HepG2 (cell line): ENCODE results near the gene FBF1. TPM values are rescaled to one million over a fixed set of nuclear protein-coding genes. Genes with fewer than 3 reads are reported as not detected.

ENCODE experiments used
- FOXP1 ChIP-seq, 2 experiments: fragments of 450-650 bp in 1 of 2; IDR thresholded peaks; 2 replicates each; pipeline ENCODE4 v1.6.1; 2017 to 2018; ENCODE audit warnings: antibody characterized with exemption in 1 of 2
- GMEB2 ChIP-seq: IDR thresholded peaks from 2 replicates; pipeline ENCODE4 v1.6.1; 2016; ENCODE audit warnings: missing biosample characterization, missing genetic modification reagents, low read depth
- HMGXB4 ChIP-seq, 2 experiments: sonication (generic) in 1 of 2; formaldehyde crosslinking in 1 of 2; IDR thresholded peaks; 2 replicates each; pipeline versions ENCODE4 v1.4.0 to v1.6.1; 2018 to 2020; ENCODE audit warnings: missing genetic modification reagents in 2 of 2, borderline replicate concordance in 1 of 2, low read depth in 1 of 2, mild to moderate bottlenecking in 1 of 2, missing biosample characterization in 1 of 2
- MZF1 ChIP-seq: sonication (generic); formaldehyde crosslinking; IDR thresholded peaks from 2 replicates; pipeline ENCODE4 v1.8.1; 2023; ENCODE audit warnings: mild to moderate bottlenecking, missing genetic modification reagents, borderline replicate concordance
- RAD51 ChIP-seq: fragments of 450-650 bp; IDR thresholded peaks from 2 replicates; pipeline ENCODE4 v1.6.1; 2016; ENCODE audit warnings: borderline replicate concordance
- ZBTB34 ChIP-seq: sonication (generic); formaldehyde crosslinking; IDR thresholded peaks from 2 replicates; pipeline ENCODE4 v1.8.0; 2022; ENCODE audit warnings: mild to moderate bottlenecking, missing genetic modification reagents
- ZNF780A ChIP-seq: sonication (generic); formaldehyde crosslinking; IDR thresholded peaks from 2 replicates; pipeline ENCODE4 v1.8.0; 2022; ENCODE audit warnings: mild to moderate bottlenecking, missing genetic modification reagents, moderate library complexity
- polyA plus RNA-seq, 8 experiments: library from polyadenylated mRNA; depleted of rRNA in 3 of 8; stranded (reverse) in 7 of 8; unstranded in 1 of 8; fragments of >200 nt; fragmentation: Illumina TruSeq in 4 of 8; extraction: Trizol in 4 of 8; gene quantifications; 2 replicates each; pipeline versions ENCODE4 v1.2.1 to v1.2.3, GENCODE V29; 2011 to 2016; ENCODE audit warnings: low read depth in 4 of 8, missing spikeins in 1 of 8, mixed read lengths in 1 of 8; ENCODE audit not compliant: insufficient read depth in 1 of 8
- total RNA-seq, 5 experiments: library from RNA; depleted of rRNA; stranded (reverse); fragments of >200 nt; fragmentation: Illumina TruSeq; extraction: Trizol; gene quantifications; 2 replicates each; pipeline ENCODE4 v1.2.3, GENCODE V29; 2016; ENCODE audit warnings: low read depth in 1 of 5
- TF ChIP-seq, protein P1 (sequence below): IDR thresholded peaks from 2 replicates; pipeline ENCODE4 v1.6.1; 2012; ENCODE audit warnings: low read depth, low read length, improper control_type of control experiment

FBF1 gene
- total and polyA plus RNA-seq, 2 of the 13 experiments (the other 11 are each of a cell fraction or from before 2014, with no cell fraction given) = 2.4 to 8.1 TPM

GRCh38 chr17:75876190-75876937 is 64.5 kb downstream of the FBF1 start (continued):
- TF ChIP-seq GMEB2 (CRISPR knock-in tag) (no peak), HMGXB4 (CRISPR knock-in tag; IDR thresholded peaks at IDR 0.05; ENCODE audit: borderline replicate concordance in 1 of 2, low read depth in 1 of 2) (peak; percentile 76 to 97), FOXP1 (IDR thresholded peaks at IDR 0.05) (no peak), FOXP1 (CRISPR knock-in tag; IDR thresholded peaks at IDR 0.05) (peak; percentile 59; the same call in 1 of the 2 replicates), ZBTB34 (CRISPR knock-in tag) (peak; percentile 97), ZNF780A (CRISPR knock-in tag) (peak; percentile 47; the same call in 1 of the 2 replicates), RAD51 (no peak), MZF1 (no peak)
- TF ChIP-seq, protein P1, sequence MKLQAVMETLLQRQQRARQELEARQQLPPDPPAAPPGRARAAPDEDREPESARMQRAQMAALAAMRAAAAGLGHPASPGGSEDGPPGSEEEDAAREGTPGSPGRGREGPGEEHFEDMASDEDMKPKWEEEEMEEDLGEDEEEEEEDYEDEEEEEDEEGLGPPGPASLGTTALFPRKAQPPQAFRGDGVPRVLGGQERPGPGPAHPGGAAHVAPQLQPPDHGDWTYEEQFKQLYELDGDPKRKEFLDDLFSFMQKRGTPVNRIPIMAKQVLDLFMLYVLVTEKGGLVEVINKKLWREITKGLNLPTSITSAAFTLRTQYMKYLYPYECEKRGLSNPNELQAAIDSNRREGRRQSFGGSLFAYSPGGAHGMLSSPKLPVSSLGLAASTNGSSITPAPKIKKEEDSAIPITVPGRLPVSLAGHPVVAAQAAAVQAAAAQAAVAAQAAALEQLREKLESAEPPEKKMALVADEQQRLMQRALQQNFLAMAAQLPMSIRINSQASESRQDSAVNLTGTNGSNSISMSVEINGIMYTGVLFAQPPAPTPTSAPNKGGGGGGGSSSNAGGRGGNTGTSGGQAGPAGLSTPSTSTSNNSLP = no peak; the same call in 1 of the 2 replicates
- TF ChIP-seq, all 625 proteins: peak for 419
